Central memory CD4-positive, alpha-beta T cell (primary cell): Measurements from ENCODE around the gene BACE1-AS.
"Not testable (repeated sequence)": the region's sequence is repeated elsewhere in the genome, so short reads cannot be mapped to it uniquely, and the experiment has no call there.

Experiments
- DNase-seq: peaks from one replicate; pipeline ENCODE4 v3.0.0; 2022
- total RNA-seq, 3 experiments: gene quantifications; one replicate each; lab custom pipeline; 2026; lab: John Stamatoyannopoulos, UW

The BACE1-AS gene
- 3.6 to 12.0 (median 10.9) reads per million in 3 experiments for total RNA-seq

DNA sequence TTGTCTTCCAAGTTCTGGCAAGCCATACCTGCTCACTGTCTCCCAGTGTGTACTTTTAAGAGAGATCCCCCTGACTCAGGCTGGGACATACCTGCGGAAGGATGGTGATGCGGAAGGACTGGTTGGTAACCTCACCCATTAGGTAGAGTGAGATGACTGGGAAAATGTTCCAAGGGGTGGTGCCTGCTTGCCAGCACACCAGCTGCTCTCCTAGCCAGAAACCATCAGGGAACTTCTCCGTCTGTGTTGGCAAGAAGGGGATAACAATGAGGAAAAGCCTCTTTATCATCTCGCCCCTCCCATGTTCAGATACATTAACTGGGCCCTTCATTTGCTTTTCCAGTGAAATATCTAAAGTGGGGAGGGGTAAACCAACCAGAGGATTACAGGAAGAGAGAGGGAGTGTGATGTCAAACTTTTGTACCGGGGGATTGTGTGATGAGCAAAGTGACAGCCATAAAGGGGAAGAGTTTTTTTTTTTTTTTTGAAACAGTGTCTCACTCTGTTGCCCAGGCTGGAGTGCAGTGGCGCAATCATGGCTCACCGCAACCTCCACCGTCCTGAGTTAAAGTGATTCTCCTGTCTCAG, at the start of gene BACE1-AS:
Gene BACE1-AS, plus strand, starts transcription at position 538 of the 588 bp plus-strand sequence.
- no peak for DNase-seq

DNA sequence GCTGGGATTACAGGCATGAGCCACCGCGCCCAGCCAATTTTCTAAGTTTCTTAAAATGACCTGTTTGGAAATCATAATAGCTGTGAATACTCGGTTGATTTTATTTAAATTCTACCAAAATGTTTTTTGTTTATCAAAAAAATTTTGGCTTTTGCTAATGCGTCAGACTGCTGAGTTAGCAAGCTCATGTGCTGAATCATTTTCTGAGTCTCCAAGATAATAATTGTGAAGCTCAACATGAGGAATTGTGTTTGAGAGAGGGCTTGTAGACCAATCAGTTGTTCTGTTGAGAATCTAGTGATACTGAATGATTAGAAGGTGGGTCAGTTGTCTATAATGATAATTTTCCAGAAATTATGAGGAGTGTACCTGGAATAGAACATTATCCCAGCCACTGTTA, 42.8 kb upstream of the BACE1-AS start:
- DNase-seq, result no peak

GRCh38 chr11:117249571-117249970, 41.6 kb upstream of the BACE1-AS start:
- DNase-seq, result no peak

- DNase-seq, result no peak
These were observed 39.6 kb upstream of the BACE1-AS start for GRCh38 chr11:117251506-117251905.

GRCh38 chr11:117255966-117256365, 35.2 kb upstream of the BACE1-AS start:
- no peak for DNase-seq

DNA sequence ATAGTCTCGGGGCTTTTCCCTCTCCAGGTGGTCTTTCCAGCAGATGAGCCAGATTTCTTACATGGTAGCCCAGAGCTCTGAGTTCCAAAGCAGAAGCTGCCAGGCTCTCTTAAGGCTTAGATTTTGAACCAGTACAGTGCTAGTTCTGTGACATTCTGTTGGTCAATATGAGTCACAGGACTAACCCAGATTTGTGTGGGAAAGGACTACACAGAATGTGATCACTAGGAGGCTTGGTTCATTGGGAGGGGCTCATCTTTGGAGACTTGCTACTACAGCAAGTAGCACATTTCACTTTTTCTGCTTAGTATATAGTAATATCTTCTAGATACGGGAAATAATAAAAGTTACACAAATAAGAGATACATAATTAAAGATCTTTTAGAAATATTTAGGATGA, 34.6 kb upstream of the BACE1-AS start:
- no peak for DNase-seq

- DNase-seq, result no peak
These were observed 32.6 kb upstream of the BACE1-AS start for GRCh38 chr11:117258576-117258975.

DNA sequence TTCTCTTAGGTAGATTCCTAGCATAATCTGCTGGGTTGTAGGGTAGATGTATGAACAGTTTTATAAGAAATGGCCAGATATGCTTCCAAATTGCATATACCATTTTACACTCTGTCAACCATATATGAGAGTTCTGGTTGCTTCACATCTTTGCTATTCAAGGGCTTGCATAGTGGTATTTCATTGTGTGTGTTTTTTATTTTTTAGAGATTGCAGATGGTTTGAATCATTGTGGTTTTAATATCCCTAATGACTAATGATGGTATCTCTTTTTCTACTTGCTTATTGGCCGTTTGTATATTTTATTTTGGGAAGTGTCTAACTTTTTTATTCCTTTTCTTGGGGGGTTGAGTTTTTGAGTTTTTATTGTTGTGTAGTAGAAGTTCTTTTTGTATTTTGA, 31.7 kb upstream of the BACE1-AS start:
- no peak for DNase-seq

GRCh38 chr11:117264624-117265323, 26.4 kb upstream of the BACE1-AS start:
- DNase-seq, result not testable (repeated sequence)

GRCh38 chr11:117265745-117266144, 25.4 kb upstream of the BACE1-AS start:
- no peak for DNase-seq

DNA sequence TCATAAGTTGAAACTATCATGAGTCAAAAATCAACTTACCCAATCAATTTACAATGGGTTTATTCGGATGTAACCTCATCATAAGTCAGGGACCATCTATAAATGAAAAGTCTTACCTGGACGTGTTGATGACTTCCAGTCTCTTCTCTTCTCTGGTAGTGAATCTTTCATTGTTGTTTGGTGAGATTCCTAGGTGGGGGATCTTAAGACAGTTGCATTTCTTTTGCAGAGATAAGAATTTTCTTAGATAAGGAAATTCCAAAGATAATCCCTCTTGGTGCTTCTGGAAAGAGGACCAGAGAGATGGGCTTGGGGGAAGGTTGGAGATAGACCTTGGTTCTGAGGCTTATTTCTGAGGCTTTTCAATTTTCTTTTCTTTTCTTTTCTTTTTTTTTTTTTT, 21.3 kb upstream of the BACE1-AS start:
- no peak for DNase-seq

DNA sequence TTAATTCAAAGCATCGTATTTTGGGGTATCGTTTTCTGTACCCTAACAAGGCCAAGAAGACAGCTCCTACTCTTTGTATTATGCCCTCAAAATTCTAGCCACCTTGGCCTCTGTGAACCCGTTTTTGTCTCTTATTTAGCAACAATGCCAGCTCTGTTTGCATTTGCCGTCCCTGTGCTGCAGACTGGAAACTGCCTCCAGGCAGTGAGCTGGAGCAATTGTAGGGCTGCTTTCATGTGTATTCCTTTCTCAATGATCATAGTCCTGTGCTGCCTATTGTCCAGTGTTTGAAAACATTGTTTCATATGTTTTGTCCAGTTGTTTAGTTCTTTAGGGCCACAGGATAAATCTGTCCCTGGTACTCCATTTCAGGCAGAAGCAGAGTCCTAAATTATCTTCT, 19.9 kb upstream of the BACE1-AS start:
- no peak for DNase-seq

DNA sequence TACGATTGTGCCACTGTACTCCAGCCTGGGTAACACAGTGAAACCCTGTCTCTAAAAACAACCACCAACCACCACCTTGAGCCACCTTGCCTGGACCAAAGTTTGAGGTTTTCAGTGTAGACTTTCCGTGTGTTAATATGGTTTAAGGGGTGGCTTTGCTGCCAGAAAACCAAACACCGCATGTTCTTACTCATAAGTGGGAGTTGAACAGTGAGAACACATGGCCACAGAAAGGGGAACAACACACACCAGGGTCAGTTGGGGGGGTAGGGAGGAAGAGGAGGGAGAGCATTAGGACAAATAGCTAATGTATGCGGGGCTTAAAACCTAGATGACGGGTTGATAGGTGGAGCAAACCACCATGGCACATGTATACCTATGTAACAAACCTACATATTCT, 19.0 kb upstream of the BACE1-AS start:
- not testable (repeated sequence) for DNase-seq

- DNase-seq, result no peak
These were observed 17.4 kb upstream of the BACE1-AS start for GRCh38 chr11:117273550-117274289.

DNA sequence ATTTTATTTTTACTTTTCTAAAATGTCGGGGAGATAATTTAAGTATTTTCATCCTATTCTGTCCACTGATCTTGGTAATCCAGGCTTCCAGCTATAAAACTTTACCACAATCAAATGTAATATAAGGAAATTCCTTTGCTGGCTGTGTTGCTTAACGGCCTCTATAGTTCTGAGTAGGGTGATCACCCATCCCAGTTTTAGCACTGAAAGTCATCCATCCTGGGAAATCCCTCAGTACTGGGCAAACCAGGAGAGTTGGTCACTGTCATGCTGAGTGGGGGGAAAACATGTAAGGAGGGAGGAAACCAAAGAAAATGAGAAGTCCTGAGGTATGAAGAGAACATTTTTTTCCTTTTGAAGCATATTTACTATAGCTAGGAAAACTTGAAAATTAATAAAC, 12.8 kb upstream of the BACE1-AS start:
- no peak for DNase-seq

DNA sequence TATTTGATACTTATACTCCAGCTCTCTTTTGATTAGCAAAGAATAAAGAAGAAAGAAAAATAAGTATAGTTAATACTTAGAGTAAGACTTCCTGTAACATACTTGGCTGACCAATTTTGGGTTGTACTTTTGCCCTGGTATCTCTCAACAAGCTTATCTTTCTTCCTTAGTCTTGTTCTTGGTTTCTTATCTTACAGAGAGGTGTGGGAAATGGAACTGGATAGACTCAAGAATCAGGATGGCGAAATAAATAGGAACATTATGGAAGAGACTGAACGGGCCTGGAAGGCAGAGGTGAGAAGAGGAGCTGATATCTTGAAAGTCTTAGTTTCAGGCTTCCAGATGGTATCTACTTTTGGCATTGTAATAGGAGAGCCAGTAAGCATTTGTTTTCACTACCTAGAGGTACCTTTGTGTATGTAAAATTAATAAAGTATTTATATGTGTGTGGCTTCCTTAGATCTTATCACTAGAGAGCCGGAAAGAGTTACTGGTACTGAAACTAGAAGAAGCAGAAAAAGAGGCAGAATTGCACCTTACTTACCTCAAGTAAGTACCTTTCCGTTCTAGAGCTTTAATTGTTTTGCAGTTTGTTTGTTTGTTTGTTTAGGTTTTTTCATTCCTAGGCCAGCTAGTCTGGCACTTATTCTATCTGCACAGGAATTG, 11.3 kb upstream of the BACE1-AS start:
- DNase-seq, result peak; percentile 22

DNA sequence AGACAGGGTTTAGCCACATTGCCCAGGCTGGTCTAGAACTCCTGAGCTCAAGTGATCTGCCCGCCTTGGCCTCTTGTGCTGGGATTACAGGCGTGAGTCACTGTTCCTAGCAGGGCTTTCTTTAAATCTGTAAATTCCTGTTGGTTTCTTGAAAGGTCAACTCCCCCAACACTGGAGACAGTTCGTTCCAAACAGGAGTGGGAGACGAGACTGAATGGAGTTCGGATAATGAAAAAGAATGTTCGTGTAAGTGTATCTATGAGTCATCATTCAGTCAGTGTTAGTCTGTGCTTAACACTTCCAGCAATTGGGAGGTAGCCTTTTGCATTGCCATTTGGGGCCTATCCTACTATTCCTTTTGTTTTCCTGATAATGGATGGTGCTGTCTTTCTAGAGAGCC, 10.0 kb upstream of the BACE1-AS start:
- DNase-seq, result no peak

DNA sequence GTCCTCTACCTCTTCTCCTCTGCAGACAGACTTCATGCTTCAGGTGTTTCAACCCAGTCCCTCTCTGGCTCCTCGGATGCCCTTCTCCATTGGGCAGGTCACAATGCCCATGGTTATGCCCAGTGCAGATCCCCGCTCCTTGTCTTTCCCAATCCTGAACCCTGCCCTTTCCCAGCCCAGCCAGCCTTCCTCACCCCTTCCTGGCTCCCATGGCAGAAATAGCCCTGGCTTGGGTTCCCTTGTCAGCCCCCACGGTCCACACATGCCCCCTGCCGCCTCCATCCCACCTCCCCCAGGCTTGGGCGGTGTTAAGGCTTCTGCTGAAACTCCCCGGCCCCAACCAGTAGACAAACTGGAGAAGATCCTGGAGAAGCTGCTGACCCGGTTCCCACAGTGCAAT, 9.3 kb upstream of the BACE1-AS start:
- DNase-seq, result no peak

DNA sequence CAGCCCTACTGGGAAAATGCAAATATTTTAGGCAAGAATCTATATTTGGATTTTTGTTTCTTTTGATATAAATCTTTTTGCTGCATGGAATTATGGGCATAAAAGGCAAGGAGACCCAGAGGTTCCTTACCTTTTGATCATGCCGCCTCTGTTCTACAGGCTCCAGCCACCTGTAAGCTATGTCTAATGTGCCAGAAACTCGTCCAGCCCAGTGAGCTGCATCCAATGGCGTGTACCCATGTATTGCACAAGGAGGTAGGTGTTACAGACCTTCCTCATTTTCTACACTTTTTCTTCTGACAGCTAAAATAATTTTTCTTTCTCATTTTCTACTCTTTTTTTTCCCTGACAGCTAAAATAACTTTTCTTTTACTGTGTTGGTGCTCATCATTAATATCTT, 8.2 kb upstream of the BACE1-AS start:
- DNase-seq, result no peak

GRCh38 chr11:117284053-117284452, 7.1 kb upstream of the BACE1-AS start:
- no peak for DNase-seq

DNA sequence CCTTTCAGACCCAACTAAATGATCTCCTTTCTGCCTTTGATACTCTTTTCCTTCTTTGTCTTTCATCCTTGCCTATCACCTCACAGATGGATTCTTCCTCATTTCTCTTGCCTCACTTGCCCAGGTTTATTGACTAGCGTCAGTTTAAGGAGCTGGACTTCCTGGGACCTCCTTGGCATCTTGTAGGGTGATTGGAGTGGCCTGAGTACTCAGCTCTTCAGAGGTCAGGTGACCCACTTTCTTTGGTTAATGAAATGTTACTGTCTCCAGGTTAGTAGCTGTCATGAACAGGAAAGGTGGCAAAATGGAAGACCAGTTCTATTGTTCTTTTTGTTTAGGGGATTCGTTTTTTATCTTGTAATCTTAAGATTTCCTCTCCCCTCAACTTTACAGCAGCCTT, 4.6 kb upstream of the BACE1-AS start:
- DNase-seq, result no peak

DNA sequence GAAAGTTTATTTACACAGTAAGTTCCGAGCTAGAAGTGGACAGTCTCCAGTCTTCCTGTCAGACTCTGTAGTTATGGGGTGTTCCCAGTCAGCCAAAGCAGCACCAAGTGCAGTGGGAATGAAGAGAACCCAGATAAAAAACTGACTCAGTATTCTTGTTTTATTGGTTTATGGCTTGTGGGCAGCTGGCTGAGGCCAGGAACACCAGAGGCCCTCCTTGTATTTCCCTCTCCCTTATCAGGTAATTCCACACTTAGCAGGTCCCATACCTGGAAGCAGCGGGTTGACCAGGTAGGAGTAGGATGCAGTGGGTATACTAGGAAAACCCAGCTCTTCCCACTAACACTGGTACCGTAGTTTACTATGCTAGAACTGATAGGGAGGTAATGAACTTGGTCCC, 3.5 kb upstream of the BACE1-AS start:
- DNase-seq, result no peak

DNA sequence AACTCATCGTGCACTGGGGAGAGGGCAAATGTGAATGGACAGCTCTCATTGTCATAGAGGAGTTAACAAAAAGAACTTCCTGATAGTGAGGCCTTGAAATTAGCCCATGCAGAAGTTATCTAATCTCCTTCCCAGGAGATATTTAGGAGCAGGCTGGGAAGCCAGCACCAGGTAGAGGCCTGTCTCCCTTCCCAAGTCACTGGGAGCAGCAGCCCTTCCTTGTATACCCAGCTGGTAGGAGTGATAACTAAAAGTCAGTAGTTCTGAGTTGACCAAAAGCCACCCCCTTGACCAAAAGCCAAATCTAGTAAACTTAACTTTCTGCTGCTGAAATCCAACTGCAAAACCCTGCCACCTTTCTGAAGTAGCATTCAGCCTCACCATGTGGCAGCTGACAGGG, 1.4 kb upstream of the BACE1-AS start:
- DNase-seq, result no peak

DNA sequence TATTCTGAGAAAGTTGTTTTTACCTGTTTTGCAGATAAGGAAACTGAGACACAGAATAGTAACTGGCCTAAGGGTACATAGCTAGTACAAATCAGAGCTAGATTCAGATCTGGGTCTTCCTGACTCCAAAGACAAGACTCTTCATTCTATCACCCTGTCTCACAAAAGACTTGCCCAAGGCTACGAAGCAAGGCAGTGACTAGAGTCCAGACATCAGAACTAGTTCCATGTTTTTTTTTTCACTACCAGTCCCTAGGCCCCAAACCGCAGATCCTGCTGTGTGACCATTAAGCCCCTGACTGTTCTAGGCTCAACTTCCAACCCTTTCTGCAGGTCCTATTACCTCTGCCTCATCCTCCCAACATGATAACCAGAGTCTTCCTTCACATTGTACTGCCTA, 1.5 kb downstream of the BACE1-AS start:
- DNase-seq, result no peak
